GM12892 (cell line): ENCODE measurements around the gene PCDH15.

ENCODE experiments used
- DNase-seq: peaks from one replicate; pipeline ENCODE4 v3.0.0; 2011; ENCODE audit not compliant: insufficient read length
- FAIRE-seq: peaks from 2 replicates; lab custom pipeline; 2011; peaks lifted over from hg19 to GRCh38; lab: Jason Lieb, UNC
- POLR2A ChIP-seq: IDR thresholded peaks from 2 replicates; pipeline ENCODE4 v1.6.1; 2011; ENCODE audit warnings: low read depth, low read length, control low read depth
- POLR2AphosphoS5 ChIP-seq: IDR thresholded peaks from 2 replicates; pipeline ENCODE4 v1.6.1; 2011; ENCODE audit warnings: low read depth, low read length, control low read depth
- TAF1 ChIP-seq: IDR thresholded peaks from 2 replicates; pipeline ENCODE4 v1.6.1; 2011; ENCODE audit warnings: low read depth, mild to moderate bottlenecking, control low read depth, low read length, borderline replicate concordance

The PCDH15 gene

GRCh38 chr10:54681136-54681535 is 119.9 kb downstream of the PCDH15 start:
- no peak for FAIRE-seq
- no peak for DNase-seq
- TF ChIP-seq POLR2A, result no peak
- no peak for TF ChIP-seq TAF1
- TF ChIP-seq POLR2AphosphoS5, result no peak

DNA sequence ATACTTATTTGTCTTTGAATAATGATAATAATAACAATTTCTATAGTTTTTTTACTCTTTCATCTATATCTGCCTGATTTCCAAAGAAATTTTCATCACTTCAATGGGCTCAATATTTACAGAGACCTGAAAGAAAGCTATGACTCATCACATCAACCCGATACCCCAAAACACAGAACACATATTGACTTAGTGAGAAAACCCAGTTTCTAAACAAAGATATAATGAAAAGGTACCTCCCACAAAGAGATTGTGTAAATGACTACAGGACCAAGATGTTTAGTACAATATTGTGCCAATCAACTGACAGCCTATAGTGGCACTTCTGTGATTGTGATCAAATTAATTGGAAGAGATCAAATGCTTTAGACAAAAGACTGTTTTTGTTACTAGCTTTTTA is 133.9 kb downstream of the PCDH15 start:
- TF ChIP-seq TAF1 (no peak), POLR2AphosphoS5 (no peak), POLR2A (no peak)
- DNase-seq, result no peak
- FAIRE-seq, result no peak

- TF ChIP-seq POLR2A (no peak), TAF1 (no peak), POLR2AphosphoS5 (no peak)
- DNase-seq (no peak), FAIRE-seq (no peak)
These were observed 134.8 kb downstream of the PCDH15 start for GRCh38 chr10:54666192-54666591.

DNA sequence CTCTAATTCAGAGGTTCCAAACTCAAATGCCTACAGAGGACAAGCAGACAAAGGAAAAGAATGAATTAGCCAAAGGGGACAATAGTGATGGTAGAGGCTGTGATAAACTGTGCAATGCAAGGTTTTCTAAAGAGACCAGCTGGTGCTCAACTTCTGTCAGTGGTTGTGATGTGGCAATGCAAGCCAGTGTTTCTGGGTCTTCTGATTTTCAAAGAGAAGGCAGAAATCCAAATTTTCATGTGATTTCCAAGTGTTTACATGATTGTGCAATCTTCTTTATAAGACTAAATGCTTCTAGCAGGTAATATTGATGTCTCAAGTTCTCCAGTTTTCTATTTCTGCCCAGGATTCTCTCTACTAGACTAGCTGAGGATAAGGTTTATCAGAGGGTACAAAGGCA is 135.9 kb downstream of the PCDH15 start:
- no peak for DNase-seq
- TF ChIP-seq POLR2AphosphoS5, result no peak
- no peak for TF ChIP-seq TAF1
- TF ChIP-seq POLR2A, result no peak
- FAIRE-seq, result no peak

- DNase-seq (no peak), FAIRE-seq (no peak)
- no peak for TF ChIP-seq TAF1
- TF ChIP-seq POLR2AphosphoS5, result no peak
- no peak for TF ChIP-seq POLR2A
These were observed 140.6 kb downstream of the PCDH15 start for GRCh38 chr10:54660397-54660796.

- no peak for TF ChIP-seq TAF1
- TF ChIP-seq POLR2AphosphoS5, result no peak
- no peak for TF ChIP-seq POLR2A
- FAIRE-seq (no peak), DNase-seq (no peak)
These were observed 144.4 kb downstream of the PCDH15 start for GRCh38 chr10:54656643-54657042.

- TF ChIP-seq TAF1, result no peak
- no peak for TF ChIP-seq POLR2AphosphoS5
- no peak for TF ChIP-seq POLR2A
- DNase-seq (no peak), FAIRE-seq (no peak)
These were observed 147.5 kb downstream of the PCDH15 start for GRCh38 chr10:54653518-54653917.

DNA sequence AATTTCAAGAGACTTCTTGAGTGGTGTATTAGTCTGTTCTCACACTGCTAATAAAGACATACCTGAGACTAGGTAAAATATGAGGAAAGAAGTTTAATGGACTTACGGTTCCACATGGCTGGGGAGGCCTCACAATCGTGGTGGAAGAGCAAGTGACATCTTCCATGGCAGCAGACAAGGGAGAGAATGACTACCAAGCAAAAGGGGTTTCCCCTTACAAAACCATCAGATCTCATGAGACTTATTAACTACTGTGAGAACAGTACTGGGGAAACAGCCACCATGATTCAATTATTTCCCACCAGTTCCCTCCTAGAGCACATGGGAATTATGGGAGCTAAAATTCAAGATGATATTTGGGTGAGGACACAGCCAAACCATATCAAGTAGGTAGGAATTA is 150.5 kb downstream of the PCDH15 start:
- DNase-seq (no peak), FAIRE-seq (no peak)
- TF ChIP-seq POLR2AphosphoS5, result no peak
- no peak for TF ChIP-seq TAF1
- no peak for TF ChIP-seq POLR2A

DNA sequence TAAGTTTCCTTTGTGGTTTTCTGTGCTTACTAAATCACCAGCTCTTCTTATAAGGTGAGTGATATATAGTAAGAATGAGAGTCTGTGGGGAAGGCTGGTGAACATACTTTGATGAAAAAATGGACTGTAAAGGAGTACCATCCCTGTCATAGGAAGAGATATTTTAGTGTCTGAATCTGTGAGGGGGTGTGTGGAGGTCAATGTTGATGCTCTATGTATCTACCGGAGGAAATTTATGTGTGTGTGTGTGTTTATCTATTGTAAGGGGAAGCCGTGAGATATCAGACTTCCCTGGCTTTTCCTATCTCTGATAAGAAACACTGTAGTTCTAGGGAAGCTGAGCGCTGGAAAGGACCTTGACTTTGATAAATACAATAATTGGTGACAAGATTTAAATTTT is 179.0 kb downstream of the PCDH15 start:
- TF ChIP-seq POLR2AphosphoS5 (no peak), POLR2A (no peak), TAF1 (no peak)
- DNase-seq, result no peak
- no peak for FAIRE-seq

DNA sequence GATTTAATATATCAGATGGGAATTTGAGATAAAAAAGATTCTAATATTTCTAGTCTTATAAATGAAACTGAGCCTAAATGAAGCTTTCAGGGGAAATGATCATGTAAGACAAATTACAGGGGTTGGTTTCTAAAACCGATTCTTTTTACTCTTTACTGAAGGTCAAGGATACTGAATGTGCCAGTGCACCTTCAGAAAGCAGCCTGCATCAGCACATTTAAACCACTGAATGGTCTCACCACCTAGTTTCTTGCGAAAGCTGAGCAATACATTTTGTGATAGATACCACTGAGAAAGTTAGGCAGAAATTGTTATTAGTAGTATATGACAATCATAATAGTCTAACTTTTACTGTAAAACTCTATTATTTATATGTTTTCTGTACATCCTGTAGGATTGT is 180.7 kb downstream of the PCDH15 start:
- DNase-seq, result no peak

GRCh38 chr10:54614072-54614471 is 187.0 kb downstream of the PCDH15 start:
- FAIRE-seq (no peak), DNase-seq (no peak)
- TF ChIP-seq POLR2AphosphoS5 (no peak), TAF1 (no peak)

More for the DNA sequence above, 180.7 kb downstream of the PCDH15 start:
- TF ChIP-seq POLR2AphosphoS5, result no peak
- TF ChIP-seq POLR2A, result no peak
- TF ChIP-seq TAF1, result no peak
- no peak for FAIRE-seq

GRCh38 chr10:54613162-54613561 is 187.9 kb downstream of the PCDH15 start:
- no peak for TF ChIP-seq POLR2AphosphoS5
- no peak for TF ChIP-seq POLR2A
- TF ChIP-seq TAF1, result no peak
- FAIRE-seq (no peak), DNase-seq (no peak)

- no peak for TF ChIP-seq POLR2AphosphoS5
- TF ChIP-seq TAF1, result no peak
- no peak for TF ChIP-seq POLR2A
- FAIRE-seq (no peak), DNase-seq (no peak)
These were observed 191.6 kb downstream of the PCDH15 start for GRCh38 chr10:54609423-54609822.
